PFSK-1 (cell line): ENCODE measurements around the gene NFIC.

Source experiments
- FOXP2 ChIP-seq: optimal IDR thresholded peaks from 2 replicates; pipeline ENCODE3; 2011; ENCODE audit warnings: borderline replicate concordance, control low read depth, inconsistent platforms; ENCODE audit not compliant: insufficient read depth; ENCODE audit errors: extremely low read length, extremely low read depth
- POLR2AphosphoS5 ChIP-seq: IDR thresholded peaks from 2 replicates; pipeline ENCODE4 v1.6.1; 2012; ENCODE audit warnings: low read depth, mild to moderate bottlenecking, control low read depth, low read length, moderate library complexity
- SIN3A ChIP-seq: IDR thresholded peaks from 2 replicates; pipeline ENCODE4 v1.6.1; 2012; ENCODE audit warnings: mild to moderate bottlenecking, low read length, moderate library complexity, borderline replicate concordance; ENCODE audit not compliant: insufficient read depth
- TAF1 ChIP-seq: IDR thresholded peaks from 2 replicates; pipeline ENCODE4 v1.6.1; 2012; ENCODE audit warnings: low read length, control low read depth, borderline replicate concordance; ENCODE audit not compliant: insufficient read depth
- TF ChIP-seq, protein P1 (sequence below), 2 experiments: IDR thresholded peaks; 2 replicates each; pipeline versions ENCODE4 v1.6.1 to v1.8.0; 2011 to 2012; ENCODE audit warnings: low read depth in 2 of 2, low read length in 2 of 2, control low read depth in 1 of 2, inconsistent platforms in 1 of 2, mild to moderate bottlenecking in 1 of 2, moderate library complexity in 1 of 2; ENCODE audit not compliant: insufficient read depth in 1 of 2

The NFIC gene

DNA sequence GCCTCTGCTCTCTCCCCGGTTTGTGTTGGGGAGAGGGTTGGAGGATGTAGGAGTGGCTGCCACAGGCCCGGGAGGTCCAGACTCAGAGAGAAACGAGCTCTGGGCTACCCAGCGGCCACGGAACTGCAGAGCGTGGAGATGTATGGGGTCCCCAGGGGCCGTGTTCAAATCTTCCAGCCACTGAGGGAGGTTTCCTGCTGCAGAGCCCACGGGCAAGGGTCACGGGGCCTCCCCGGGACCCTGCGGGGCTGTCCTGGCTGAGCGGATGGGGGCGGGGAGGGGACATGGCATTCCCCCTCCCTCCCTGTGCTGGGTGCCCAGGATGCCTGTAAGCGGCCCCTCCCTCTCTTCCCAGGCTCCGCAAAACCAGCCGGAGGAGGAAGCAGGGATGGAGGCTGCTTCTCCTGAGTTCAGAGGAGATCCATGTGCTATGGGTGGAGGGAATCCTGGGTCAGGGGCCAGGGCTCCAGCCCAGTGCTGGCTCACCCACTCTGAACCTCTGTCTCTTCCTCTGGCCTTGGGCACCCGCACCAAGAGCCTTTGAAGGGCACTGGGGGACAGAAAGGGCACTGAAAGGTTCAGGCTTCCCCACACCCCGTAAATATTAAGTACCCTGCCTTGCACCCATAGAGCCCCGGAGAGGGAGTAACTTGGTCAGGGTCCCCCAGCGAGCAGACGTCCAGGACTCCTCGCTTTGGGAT, 91.3 kb downstream of the NFIC start:
- TF ChIP-seq POLR2AphosphoS5, result no peak
- TF ChIP-seq, protein P1, sequence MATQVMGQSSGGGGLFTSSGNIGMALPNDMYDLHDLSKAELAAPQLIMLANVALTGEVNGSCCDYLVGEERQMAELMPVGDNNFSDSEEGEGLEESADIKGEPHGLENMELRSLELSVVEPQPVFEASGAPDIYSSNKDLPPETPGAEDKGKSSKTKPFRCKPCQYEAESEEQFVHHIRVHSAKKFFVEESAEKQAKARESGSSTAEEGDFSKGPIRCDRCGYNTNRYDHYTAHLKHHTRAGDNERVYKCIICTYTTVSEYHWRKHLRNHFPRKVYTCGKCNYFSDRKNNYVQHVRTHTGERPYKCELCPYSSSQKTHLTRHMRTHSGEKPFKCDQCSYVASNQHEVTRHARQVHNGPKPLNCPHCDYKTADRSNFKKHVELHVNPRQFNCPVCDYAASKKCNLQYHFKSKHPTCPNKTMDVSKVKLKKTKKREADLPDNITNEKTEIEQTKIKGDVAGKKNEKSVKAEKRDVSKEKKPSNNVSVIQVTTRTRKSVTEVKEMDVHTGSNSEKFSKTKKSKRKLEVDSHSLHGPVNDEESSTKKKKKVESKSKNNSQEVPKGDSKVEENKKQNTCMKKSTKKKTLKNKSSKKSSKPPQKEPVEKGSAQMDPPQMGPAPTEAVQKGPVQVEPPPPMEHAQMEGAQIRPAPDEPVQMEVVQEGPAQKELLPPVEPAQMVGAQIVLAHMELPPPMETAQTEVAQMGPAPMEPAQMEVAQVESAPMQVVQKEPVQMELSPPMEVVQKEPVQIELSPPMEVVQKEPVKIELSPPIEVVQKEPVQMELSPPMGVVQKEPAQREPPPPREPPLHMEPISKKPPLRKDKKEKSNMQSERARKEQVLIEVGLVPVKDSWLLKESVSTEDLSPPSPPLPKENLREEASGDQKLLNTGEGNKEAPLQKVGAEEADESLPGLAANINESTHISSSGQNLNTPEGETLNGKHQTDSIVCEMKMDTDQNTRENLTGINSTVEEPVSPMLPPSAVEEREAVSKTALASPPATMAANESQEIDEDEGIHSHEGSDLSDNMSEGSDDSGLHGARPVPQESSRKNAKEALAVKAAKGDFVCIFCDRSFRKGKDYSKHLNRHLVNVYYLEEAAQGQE (IDR thresholded peaks at IDR 0.05; ENCODE audit: insufficient read depth in 1 of 2, low read depth in 2 of 2, low read length in 2 of 2), result 0 out of 4 replicates have a peak, but pooled peaks of 1 of the 2 experiments have one; percentile 9

DNA sequence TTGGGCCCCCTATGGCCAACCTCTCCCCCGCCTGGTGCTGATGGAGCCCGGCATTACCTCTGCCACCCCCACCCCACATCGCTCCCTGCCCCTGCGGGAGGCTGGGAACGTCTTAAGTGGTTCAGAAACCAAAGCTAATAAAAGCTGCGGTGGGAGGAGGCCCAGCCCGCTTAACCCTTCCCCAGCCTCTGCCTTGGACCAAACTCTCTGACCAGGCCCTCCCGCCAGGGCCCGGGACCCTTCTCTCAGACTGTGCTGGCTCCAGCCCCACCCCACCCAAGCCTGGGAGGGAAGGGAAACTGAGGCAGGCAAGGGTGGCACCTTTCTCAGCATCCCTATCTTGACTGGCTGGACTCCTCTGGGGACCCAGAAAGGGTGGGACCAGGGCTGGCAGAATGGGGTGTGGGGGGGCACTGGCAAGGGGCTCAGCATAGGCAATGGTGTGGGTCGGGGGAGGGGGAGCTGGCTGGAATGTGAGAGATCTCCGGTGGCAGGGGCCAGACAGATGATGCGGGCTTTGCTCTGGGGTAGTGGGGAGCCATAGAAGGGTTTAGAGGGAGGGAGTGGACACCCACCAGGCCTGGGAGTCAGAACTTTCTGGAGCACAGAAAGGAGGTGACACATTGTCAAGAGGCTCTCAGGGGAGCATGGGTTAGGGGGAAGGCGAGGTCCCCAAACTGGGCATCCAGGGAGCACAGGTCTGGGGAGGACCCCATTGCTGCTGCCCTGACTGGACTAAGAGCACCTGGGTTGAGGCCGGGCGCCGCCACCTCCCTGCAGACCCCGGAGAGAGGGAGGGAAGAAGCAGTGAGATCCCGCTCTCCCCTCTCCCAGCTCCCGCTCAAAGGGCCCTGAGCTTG, 92.1 kb downstream of the NFIC start:
- TF ChIP-seq FOXP2 (no peak), TAF1 (no peak), SIN3A (no peak), POLR2AphosphoS5 (no peak)
- TF ChIP-seq, protein P1 (IDR thresholded peaks at IDR 0.05; ENCODE audit: insufficient read depth in 1 of 2, low read depth in 2 of 2, low read length in 2 of 2), result no peak

DNA sequence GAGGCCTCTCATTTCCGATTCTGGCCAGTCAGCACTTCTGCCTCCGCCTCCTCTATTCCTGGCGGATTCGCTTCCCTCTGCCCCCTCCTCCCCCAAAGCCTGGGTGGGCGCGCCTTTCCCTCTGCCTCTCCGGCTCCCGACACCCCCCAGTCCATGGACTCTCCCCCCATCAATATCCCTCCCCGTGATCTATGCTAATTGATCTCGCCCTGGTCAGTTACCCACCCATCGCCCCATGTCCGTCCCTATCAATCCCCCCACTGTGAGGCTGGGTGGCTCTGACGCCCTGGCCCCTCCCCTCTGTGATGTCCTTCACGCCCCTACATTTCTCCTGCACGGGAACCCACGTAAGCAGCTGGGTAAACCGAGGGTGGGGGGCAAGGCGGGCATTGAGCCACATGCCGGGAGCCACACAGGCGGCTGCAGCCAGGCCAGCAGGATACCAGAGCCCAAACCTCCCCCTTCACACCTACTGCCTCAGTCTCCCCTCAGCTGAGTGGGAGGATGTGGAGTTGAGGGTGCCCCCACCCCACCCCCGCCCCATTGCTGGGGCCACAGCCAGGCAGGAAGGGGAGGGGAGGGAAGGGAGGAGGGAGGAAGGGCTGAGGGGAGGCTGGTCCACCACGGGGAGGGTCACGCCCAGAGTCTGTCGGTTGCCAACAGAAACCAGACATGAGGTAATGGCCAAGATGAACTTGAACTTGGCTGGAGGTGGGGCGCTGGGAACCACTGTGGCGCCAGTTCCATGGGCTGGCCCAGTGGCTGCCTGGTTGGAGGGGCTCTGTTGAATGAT, 92.9 kb downstream of the NFIC start:
- TF ChIP-seq TAF1 (no peak), SIN3A (0 out of 2 replicates have a peak, but pooled peaks have one; percentile 16), FOXP2 (peak; percentile 77)

DNA sequence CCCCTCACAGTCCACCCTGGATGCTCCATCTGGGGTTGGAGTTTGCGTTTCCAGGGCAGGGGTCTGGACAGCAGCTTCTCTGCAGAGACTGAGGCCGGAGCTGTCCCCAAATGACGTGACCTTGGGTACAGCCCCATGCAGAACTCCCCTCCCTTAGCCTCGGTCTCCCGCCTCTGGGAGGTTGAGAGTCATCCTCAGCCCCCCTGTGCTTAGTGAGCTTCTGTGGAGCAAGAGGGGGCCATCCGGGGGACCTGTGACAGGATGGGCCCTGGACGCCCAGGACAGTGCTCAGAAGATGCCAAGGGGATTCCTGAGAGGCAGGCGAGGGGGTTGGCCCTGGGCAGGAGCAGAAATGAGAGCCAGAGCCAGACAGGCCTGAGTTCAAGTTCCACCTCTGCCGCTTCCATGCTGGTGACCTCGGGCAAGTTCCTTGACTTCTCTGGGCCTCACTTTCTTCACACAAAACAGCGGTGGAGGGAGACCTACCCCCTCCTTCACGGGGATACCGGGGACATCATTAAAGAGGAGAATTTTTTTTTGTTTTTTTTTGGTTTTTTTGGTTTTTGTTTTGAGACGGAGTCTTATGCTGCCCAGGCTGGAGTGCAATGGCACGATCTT, 93.7 kb downstream of the NFIC start:
- no peak for TF ChIP-seq SIN3A

DNA sequence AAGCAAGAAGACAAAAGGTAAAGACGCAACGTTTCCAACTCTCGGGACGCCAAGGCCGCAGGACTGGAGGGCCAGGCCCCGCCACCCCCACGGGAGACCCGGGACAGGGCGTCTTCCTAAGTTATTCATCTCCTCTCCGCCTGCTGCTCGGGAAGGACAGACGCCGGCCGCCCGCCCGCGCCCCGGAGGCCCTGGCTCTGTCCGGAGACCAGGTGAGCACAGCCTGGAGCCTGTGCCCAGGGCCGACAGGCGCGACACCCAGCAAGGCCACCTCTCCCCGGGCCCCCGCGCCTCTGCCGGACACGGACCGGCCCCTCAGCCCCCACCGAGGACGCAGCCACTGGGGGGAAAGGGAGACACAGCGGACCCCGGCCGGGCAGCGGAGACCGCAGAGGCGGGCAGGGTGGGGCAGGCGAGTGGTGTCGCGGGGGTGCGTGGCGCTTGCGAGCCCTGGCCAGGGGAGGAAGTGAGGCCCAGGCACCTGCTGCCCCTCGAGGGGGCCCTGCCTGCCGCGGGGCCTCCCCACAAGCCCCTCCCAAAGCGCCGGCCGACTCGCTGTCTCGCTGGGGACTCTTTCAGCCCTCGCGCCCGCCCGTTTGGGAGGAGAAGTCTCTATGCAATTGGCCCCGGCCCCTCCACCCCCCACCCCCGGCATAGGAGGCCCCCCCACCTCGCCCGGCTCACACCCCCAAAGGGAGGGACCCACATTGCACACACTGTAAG, 96.8 kb downstream of the NFIC start:
- TF ChIP-seq POLR2AphosphoS5 (no peak), SIN3A (no peak), TAF1 (no peak), FOXP2 (no peak)
- TF ChIP-seq, protein P1 (IDR thresholded peaks at IDR 0.05; ENCODE audit: insufficient read depth in 1 of 2, low read depth in 2 of 2, low read length in 2 of 2), result no peak
